Non-pigmented ciliary epithelial cell (primary cell): ENCODE results near the gene CCDC92B.

Experiments
- DNase-seq: peaks from one replicate; pipeline ENCODE4 v3.0.0-alpha.2; 2010; ENCODE audit warnings: low read depth

The CCDC92B gene

DNA sequence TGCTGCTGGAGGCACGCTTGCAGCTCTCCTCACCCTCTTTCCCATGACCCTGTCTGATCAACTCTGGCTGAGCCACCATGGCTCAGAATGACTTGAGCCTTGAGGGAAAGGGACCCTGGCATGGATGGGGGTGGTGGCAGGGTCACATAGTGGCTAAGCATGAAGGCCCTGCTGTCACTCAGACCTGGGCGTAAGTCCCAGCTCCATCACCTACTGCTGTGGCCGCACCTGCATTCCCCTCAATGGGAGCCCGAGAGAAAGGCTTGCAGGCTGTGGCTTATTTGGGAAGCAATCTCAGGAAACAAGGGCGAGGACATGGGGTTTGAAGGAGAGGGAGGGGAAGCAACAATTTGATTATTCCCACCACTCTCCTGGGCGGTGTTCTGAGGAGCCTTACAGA lies 29.0 kb upstream of the CCDC92B start:
- no peak for DNase-seq

DNA sequence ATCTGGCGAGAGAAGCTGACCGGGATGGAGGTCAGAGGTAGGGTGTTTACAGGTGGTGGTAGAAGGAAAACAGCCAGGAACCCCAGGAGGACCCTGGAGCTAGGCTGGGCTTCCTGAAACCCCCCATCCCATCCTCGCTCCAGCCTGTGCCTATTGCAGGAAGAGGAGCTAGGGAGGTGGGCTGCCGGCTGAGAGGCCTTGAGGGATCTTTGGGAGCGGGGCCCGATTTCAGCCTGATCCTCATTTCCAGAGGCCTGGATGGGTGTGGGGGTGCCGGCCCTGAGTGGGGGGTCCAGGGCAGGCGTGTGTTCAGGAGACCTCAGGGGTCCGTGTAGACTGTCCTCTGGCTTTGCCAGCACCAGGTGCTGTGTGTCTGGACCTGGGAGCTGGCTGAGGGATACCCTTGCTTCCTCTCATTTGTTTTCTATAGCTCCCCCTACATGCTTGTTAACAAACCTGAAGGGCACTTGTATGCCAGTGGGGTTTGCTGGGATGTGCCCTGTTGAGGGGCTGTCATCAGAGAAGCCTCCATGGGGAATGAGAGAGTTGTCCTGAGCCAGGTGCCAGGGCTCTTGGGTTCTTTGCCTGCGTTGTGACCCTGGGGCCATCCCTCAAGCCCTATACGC lies 27.9 kb upstream of the CCDC92B start:
- DNase-seq = no peak

DNA sequence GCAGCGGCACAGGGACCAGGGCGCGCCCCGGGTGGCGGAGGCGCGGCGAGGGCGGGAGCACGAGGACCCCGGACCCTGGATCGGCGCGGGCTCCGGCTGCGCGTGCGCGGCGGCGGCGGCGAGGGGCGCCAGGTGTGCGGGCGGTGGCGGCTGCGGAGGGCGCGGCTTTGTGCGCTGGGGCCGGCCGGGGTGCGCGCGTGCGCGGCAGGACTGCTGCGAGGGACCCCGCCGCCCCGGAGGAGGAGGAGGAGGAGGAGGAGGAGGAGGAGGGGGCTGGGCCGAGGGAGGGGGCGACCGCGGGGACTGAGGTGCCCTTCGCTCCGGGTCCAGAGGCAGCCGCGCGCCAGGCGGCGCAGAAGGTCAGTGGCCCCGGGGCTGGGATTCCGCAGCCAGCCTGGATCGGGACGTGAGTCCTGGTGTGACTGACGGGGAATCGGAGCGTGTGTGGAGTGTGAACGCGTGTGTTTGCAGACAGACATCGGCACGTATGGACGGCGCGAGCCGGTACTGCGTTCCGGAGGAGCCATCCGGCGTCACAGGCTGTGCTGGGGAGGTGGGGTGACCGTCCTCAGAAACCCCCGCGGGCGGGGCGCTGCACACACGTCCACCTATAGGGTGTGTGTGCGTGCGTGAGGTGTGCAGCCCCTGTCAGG lies 27.3 kb upstream of the CCDC92B start:
- no peak for DNase-seq

DNA sequence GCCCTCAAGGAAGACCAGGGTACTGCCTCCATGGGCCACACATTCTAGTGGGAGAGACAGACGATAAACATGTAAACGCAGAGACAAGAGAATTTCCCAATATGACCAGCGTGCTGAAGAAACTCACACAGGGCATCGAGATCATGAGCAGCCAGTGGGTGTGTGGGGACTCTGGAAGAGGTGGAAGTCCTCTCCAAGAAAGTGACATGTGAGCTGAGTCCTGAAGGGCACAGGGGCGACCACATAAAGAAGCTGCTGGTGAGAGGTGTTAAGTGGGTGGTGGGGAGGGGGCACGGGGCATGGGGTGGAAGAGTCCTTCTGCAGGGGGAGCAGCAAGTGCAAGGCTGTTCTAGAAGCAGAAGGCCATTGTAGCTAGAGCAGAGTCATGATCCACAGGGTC lies 25.8 kb upstream of the CCDC92B start:
- no peak for DNase-seq

DNA sequence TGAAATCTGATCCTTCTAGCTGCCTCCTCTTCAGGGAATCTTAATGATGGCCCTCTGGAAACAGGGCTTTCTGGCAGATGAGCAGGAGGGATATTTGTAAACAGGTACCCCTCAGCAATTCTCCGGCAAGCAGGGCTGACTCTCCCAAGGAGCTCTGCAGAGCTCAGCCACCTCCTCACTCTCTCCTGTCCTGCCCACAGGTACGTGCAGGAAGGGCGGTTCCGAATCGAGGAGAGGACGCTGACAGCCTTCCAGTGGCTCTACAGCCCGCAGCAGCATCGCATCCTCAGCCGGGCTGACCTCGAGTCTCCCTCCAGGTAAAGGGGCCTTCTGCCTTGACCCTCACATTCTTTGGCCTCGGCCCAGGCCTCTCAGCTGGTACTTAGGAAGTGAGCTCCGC lies 20.7 kb upstream of the CCDC92B start:
- no peak for DNase-seq

DNA sequence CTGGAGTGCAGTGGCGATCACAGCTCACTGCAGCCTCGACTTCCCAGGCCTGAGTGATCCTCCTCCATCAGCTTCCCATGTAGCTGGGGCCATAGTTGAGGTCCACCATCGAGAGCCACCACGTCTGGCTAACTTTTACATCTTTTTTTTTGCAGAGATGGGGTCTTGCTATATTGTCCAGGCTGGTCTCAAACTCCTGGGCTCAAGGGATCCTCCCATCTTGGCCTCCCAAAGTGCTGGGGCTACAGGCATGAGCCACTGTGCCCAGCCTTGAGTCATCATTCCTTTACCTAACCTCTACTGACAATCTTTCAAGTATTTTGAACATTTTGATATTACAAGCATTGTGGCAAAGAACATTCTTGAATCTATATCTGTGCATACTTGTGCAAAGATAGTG lies 9.4 kb upstream of the CCDC92B start:
- no peak for DNase-seq

DNA sequence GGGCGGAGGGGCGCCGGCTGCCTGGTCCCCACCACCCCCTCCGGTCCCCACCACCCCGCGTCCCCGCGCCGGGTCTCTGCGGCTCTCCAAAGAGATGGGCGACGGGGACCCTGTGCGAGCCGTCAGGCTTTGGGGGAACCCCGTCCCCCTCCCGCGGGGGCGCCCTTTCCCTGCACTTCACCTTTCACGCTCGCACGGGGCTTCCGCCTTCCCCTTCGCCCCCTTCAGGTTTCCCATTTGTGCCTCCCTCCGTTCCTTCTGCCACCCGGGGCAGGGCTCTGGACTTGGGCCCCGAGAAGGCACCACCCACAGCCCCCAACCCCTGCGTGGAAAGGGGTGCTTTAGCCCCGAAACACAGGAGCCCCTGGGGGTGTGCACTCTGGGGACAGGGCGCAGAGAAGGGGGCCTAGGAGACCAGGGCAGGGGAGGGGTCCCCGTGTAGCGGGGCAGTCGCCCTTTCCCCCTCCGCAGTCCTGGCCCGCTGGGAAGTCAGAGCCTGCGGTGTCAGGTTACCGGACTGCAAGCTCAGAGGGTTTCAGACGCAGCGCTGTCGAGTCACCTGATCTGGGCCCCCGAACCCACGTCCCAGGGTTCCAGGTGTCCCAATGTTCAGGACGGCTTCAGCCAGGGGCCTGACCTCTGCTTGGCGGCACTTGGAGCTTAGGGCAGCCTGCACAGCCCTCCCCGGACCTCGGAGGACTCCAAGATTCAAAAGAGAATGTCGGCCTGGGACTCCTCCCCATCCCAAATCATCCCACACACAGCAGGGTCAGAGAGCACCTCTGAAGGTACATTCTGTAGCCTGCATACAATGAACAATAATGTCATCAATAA lies 6.7 kb upstream of the CCDC92B start:
- no peak for DNase-seq

DNA sequence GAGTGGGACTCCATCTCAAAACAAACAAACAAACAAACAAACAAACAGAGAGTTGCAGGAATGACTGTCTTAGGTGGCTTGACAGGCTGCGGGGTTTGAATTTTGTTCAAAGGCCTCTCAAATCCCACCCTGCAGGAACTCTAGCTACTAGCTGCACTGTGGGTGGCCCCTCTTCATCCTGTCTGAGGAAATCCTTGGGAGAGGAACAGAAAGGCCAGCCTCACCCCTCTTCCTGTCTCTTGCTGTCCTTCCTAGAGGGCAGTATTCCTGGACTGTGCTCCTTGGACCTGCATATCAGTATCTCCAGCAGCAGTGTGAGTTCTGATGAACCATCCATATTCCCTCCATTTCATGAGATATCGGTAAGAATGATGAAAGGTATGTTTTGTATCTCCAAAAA lies 2.0 kb upstream of the CCDC92B start:
- DNase-seq = no peak

DNA sequence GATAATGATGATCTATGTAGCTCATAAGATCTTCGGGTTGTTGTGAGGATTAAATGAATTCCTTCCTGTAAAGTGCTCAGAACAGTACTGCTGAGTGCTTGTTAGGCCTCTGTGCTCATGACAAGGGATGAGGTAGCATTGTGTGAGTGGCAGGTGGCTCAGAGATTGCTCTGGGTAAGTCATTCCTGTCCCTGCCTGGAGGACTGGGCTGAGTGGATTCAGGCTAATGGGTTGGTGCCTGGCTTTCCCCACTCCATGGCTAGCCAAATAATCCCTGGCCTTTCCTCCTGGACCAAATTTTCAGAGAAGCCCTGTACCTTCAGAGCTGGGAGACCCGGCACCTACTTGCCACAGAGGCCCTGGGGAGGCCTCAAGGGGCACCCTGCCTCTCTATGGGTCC lies 1.3 kb upstream of the CCDC92B start:
- DNase-seq = no peak

DNA sequence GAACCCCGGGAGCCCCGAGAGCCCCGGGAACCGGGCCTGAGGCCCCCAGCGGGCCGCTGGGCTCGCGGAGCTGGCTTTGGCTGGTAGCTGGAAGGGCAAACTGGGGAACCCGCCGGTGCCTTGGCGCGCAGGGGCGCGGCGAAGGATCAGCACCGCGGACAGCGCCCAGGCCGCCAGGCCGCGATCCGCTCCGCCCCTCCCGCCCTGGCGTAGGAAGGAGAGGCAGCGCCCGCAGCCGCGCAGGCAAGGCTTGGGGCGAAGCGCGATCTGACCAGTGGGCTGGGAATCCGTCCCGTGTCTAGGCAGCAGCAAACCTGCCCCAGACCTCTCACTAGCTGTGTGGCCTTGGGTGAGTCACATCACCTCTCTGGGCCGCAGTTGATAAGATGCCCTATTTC lies 331 bp upstream of the CCDC92B start:
- no peak for DNase-seq

DNA sequence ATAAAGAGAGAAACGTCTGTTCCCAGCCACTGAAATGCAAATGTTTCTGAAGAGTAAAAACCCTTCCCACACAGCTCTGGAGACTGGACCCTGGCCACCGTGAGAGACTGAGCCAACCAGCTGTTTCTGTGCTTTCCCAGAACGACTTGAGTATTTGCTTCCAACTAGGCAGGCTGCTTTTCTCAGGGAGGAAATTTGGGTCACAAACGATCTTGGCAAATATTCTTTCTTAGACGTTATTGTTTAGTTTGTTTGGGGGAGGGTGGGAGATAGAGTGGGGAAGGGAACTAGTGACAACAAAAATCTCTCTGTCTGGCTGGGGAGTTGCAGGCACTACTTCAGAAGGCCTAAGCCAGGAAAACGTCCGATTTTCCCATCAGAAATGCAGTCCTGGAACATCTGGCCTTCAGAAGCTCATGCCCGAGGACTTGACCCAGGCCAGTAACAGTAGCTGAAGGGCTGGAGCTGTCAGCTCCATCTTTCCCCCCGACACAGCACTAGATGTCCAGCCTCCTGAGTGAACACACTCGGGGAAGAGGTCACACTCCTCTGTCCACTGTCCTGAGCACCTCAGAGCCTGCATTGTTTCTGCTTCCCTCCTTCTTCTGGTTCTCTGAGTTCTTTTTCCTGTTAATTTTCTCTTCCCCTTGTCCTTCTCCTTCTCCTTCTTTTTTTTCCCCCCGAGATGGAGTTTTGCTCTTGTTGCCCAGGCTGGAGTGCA lies 4.0 kb downstream of the CCDC92B start:
- DNase-seq = no peak

DNA sequence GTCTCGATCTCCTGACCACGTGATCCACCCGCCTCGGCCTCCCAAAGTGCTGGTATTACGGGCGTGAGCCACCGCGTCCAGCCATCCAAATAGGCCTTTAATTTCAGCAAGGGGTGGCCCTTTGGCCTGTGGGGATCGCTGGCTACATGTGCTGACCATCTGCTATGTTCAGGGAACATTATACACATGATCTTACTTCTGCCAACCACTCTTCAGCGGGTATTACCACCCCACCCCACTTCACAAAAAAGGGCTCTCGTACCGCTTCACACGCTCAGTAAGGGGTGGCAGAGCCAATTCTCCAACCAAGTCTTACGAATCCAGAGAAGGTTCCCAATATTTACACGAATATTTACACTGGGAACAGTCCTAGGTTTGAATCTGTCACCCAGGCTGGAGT lies 11.8 kb downstream of the CCDC92B start:
- no peak for DNase-seq

DNA sequence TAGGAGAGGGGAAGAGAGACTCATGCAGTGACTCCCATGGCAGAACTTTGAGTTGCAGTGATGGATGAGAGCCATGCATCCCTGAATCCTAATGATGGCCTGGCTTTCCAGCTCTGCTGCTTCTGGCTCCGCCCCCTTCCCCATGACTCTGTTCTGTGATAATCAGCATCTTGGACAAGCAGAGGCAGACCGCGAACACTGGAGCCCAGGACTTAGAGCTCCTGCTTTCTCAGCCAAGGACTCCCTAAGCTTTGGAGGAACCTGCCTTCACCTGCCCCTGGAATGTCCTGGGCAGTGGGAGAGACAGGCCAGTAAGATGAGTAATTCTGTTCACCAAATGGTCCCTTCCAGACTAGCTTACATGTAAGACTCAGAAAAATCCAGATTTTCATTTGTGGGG lies 12.5 kb downstream of the CCDC92B start:
- DNase-seq = no peak

DNA sequence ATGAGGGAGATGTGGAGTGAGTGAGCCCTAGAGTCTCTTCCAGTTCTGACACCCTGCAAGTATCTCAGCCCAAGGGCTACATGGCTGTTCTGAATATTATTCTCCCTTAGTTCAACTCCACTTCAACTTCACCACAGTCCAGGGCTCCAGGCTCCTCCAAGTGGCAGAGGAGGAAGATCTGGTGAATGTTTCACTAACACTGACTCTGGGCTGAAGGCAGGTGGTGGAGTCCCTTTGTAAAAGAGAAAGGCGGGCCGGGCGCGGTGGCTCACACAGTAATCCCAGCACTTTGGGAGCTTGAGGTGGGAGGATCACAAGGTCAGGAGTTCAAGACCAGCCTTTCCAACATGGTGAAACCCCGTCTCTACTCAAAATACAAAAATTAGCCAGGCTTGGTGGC lies 13.6 kb downstream of the CCDC92B start:
- DNase-seq = no peak

DNA sequence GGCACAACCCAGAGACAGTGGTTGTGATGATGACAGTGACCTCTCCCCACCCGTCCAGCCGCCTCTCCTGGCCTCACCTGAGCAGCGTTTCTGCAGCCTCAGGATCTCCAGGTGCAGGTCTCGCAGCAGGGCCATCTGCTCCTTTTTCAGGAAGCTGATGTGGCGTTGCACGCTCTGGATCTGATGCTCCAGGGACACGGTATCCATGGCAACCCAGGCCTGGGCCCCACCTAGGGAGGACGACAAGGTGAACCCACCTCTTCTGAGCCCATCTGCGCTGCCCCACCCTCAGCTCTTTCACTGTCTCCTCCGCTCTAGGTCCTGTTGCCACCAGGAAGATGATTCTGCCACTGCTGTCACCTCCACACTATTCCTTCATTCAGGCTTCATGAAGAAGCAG lies 14.5 kb downstream of the CCDC92B start:
- DNase-seq = no peak

DNA sequence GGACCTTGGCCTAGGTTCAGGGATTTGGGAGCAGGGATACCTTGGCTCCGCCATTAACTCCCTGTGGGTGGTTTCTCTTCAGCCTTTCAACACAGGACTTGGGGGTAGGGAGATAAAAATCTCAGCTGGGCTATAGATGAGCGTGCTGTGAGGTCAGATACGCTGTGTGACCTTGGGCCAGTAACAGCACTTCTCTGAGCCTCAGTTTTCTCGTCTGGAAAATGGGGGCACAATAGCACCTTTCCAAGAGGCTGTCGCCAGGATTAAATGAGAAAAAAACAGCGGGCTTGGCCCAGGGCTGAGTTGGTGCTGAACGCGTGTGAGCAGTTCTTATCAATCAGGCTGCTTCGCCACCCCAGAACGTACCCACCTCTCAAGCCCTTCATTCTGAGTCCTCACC lies 17.6 kb downstream of the CCDC92B start:
- no peak for DNase-seq

DNA sequence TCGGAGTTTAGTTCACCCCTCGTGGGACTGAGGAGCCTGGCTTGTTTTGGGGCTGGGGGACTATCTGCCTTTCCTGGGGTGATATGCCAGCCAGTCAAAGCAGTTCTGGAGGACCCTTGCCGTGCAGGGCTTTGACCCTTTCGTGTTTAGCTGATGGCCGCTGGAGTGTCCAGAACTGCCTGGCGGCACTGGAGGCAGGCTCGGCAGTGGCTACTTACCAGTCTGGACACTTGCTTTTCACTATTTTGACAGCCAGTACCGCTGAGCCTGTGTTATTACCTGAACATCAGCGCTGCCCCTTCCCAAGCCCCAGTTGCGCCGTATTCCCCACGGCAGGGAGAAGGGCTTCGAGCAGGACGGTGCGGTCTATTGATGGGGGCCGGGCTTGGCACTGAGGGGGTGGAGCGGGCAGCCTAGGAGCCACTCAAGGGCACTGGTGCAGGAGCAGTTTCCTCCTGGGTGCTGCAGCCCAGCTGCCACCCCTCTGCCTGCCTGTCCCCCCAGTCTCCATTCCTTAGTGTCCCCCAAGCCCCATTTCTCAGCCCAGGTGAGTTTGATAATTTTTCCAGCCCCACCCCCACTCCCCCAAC lies 18.6 kb downstream of the CCDC92B start:
- no peak for DNase-seq

DNA sequence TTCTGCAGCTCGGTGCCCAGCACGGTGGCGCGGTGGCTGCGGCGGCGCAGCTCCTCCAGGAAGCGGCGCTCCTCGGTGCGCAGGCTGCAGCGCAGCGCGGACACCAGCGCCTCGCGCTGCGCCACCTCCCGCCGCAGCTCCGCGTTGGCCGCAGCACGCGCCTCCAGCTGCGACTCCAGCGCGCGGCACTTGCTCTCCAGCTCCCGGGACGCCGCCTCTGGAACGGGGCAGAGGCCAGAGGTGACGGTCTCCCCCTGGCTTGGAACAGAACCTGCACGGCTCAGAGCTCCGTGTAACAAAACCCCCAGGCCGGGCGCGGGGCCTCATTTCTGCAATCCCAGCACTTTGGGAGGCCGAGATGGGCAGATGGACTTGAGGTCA lies 24.7 kb downstream of the CCDC92B start:
- DNase-seq = no peak

DNA sequence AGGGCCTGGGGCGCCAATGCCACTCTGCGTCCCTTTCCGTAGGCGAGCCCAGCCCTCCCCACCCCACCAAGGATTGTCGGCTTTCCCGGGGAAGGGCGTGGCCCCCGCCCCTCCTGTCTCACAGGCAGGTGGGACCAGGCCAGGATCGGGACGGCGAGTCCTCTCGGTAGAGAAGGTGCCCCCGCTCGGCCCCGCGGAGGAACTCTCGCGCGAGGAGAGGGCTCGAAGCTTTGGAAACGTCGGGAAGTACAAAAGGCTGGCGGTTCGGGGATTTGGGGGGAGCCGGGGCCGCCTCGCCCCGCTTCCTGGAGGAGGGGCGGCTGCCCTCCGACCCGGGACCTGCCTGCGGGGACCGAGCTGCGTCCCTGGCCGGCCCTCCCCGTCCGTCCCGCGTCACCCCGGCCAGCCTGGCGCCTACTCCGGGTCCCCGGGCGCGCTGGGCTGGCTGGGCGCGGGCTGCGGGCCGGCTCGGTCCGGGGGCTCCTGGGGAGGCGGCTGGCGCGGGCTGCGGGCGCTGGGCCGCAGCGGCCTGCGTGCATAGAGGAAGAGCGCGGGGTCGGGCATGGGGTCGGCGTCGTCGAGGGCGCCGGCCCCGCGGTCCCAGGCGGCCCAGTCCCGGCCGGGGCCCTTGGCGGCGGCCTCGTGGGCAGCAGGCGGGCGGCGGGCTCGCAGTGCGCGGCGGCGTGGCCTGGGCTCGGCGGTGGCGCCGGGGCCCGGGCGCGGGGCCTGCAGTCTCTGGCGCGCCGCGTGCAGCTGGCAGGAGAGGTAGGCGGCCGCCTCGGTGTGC lies 25.3 kb downstream of the CCDC92B start:
- DNase-seq = no peak

DNA sequence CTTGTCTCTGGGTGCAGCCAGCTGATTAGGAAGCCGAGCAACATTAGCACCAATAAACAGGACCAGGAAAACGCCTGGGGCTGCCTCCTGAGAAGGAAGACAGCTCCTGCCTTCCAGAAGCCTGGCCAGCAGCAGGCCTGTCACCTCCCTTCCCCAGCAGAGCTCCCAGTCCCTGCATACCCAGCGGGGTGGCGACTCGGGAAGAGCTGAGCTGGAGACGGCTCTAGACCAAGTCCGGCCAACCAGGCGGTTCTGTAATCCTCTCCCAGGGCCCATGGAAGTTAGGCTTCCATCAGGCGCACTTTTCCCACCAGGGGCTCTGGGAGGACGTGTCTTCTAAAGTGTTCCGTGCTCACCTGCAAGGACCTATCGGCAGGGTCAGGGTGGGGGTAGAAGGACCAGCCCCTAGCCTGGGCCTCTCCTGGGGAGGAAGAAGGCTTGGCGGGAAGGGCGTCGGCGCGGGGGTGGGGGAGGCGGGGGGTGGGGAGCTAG lies 25.9 kb downstream of the CCDC92B start:
- DNase-seq = no peak

DNA sequence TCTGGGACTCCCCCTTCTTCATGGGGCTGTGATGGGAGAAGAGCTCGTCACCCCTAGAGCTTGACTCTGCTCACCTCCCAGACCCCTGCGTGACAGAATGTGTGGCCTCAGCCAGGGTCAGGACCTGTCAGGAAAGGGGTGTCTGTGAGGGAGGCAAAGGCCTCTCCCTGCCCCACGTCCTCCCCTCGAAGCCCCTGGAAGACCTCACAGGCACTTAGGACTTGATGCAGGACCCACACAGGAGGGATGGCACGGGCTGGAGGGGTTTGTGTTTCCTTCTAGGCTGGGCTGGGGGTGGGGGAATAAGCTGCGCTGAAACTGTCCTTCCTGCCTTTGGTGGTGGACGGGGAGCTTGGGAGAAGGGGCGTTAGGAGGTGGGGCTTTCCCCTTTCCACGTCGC lies 26.8 kb downstream of the CCDC92B start:
- no peak for DNase-seq
